CD4-positive, alpha-beta T cell treated with Interleukin-21 for 1 hour (primary cell): Measurements from ENCODE around the gene CHST6.
"Not testable (repeated sequence)": the region's sequence is repeated elsewhere in the genome, so short reads cannot be mapped to it uniquely, and the experiment has no call there.

Experiments used
- DNase-seq: peaks from one replicate; pipeline ENCODE4 v3.0.0-alpha.2; 2020

The CHST6 gene

GRCh38 chr16:75495076-75495674 is at the start of gene CHST6:
Gene CHST6, minus strand, starts transcription at chr16:75495441. Its CDS starts 15,613 bp downstream, at chr16:75479828.
- DNase-seq = no peak

- not testable (repeated sequence) for DNase-seq
Measured at GRCh38 chr16:75542462-75542861, 47.2 kb upstream of the CHST6 start.

- DNase-seq = no peak
Measured at GRCh38 chr16:75541236-75541635, 46.0 kb upstream of the CHST6 start.

- not testable (repeated sequence) for DNase-seq
Measured at GRCh38 chr16:75538882-75539565, 43.8 kb upstream of the CHST6 start.

GRCh38 chr16:75537776-75538175 is 42.5 kb upstream of the CHST6 start:
- DNase-seq = no peak

- DNase-seq = no peak
Measured at GRCh38 chr16:75535901-75536300, 40.7 kb upstream of the CHST6 start, which contains the start of gene CHST5. Gene CHST5, minus strand, starts transcription at chr16:75536108. Its CDS starts 5,724 bp downstream, at chr16:75530384.

- DNase-seq = no peak
Measured at GRCh38 chr16:75535211-75535843, 40.1 kb upstream of the CHST6 start.

GRCh38 chr16:75534560-75535205 is 39.4 kb upstream of the CHST6 start:
- no peak for DNase-seq

GRCh38 chr16:75532791-75533190 is 37.5 kb upstream of the CHST6 start:
- DNase-seq = no peak

- no peak for DNase-seq
Measured at GRCh38 chr16:75532142-75532765, 37.0 kb upstream of the CHST6 start.

- DNase-seq = no peak
Measured at GRCh38 chr16:75529959-75530358, 34.7 kb upstream of the CHST6 start.

GRCh38 chr16:75529056-75529905 is 34.0 kb upstream of the CHST6 start:
- DNase-seq = no peak

GRCh38 chr16:75527825-75528299 is 32.6 kb upstream of the CHST6 start:
- no peak for DNase-seq

GRCh38 chr16:75526032-75526790 is 31.0 kb upstream of the CHST6 start:
- no peak for DNase-seq

- DNase-seq = no peak
Measured at GRCh38 chr16:75519175-75519574, 23.9 kb upstream of the CHST6 start.

- not testable (repeated sequence) for DNase-seq
Measured at GRCh38 chr16:75516189-75516966, 21.1 kb upstream of the CHST6 start.

GRCh38 chr16:75514296-75514695 is 19.1 kb upstream of the CHST6 start:
- DNase-seq = no peak

GRCh38 chr16:75506574-75506973 is 11.3 kb upstream of the CHST6 start:
- no peak for DNase-seq

- DNase-seq = no peak
Measured at GRCh38 chr16:75506107-75506506, 10.9 kb upstream of the CHST6 start.

- DNase-seq = no peak
Measured at GRCh38 chr16:75503801-75504200, 8.6 kb upstream of the CHST6 start.
